Astrocyte (in vitro differentiated cells and primary cell): ENCODE data around the gene ZNF669. TPM values are rescaled to one million over a fixed set of nuclear protein-coding genes. Genes with fewer than 3 reads are reported as not detected.

Experiments
- DNase-seq: peaks from one replicate; pipeline ENCODE4 v3.0.0-alpha.2; 2010; ENCODE audit warnings: low read depth
- FAIRE-seq: peaks from 2 replicates; lab custom pipeline; 2011; peaks lifted over from hg19 to GRCh38; lab: Jason Lieb, UNC
- H2AFZ ChIP-seq: 2 replicates; pipeline ENCODE4 v1.6.0; 2012; ENCODE audit warnings: low read depth, low read length, inconsistent platforms
- H3K27ac ChIP-seq: 2 replicates; pipeline ENCODE4 v1.5.1; 2011; ENCODE audit warnings: low read depth, low read length, inconsistent platforms
- H3K27me3 ChIP-seq: 2 replicates; pipeline ENCODE4 v1.6.0; 2011; ENCODE audit warnings: low read length, inconsistent platforms; ENCODE audit not compliant: insufficient read depth
- H3K36me3 ChIP-seq: 2 replicates; pipeline ENCODE4 v1.5.1; 2011; ENCODE audit warnings: low read length, inconsistent platforms; ENCODE audit not compliant: insufficient read depth
- H3K4me1 ChIP-seq: 2 replicates; pipeline ENCODE4 v1.5.1; 2011; ENCODE audit warnings: low read length, inconsistent platforms; ENCODE audit not compliant: insufficient read depth
- H3K4me2 ChIP-seq: 2 replicates; pipeline ENCODE4 v1.6.0; 2012; ENCODE audit warnings: low read length, inconsistent platforms
- H3K4me3 ChIP-seq: 2 replicates; pipeline ENCODE4 v1.5.1; 2011; ENCODE audit warnings: low read depth, mild to moderate bottlenecking, low read length, inconsistent platforms; ENCODE audit not compliant: insufficient read depth
- H3K79me2 ChIP-seq: 2 replicates; pipeline ENCODE4 v1.6.0; 2012; ENCODE audit warnings: mild to moderate bottlenecking, low read length, inconsistent platforms; ENCODE audit not compliant: insufficient read depth
- H3K9ac ChIP-seq: 2 replicates; pipeline ENCODE4 v1.6.0; 2012; ENCODE audit warnings: mild to moderate bottlenecking, low read length, inconsistent platforms
- H3K9me3 ChIP-seq: 2 replicates; pipeline ENCODE4 v1.5.1; 2012; ENCODE audit warnings: low read depth, mild to moderate bottlenecking, low read length, inconsistent platforms; ENCODE audit not compliant: insufficient read depth
- H4K20me1 ChIP-seq: 2 replicates; pipeline ENCODE4 v1.6.0; 2012; ENCODE audit warnings: low read length, inconsistent platforms; ENCODE audit not compliant: insufficient read depth
- H3K27ac Mint-ChIP-seq: one replicate; pipeline ENCODE4 v1.8.0; 2021; ENCODE audit warnings: mild to moderate bottlenecking, mixed read lengths; ENCODE audit not compliant: unreplicated experiment
- H3K27me3 Mint-ChIP-seq: one replicate; pipeline ENCODE4 v1.8.0; 2021; ENCODE audit warnings: low read depth, mixed read lengths; ENCODE audit not compliant: unreplicated experiment
- H3K36me3 Mint-ChIP-seq: one replicate; pipeline ENCODE4 v1.8.0; 2021; ENCODE audit warnings: low read depth, mixed read lengths; ENCODE audit not compliant: unreplicated experiment
- H3K4me1 Mint-ChIP-seq: one replicate; pipeline ENCODE4 v1.8.0; 2021; ENCODE audit warnings: low read depth, mixed read lengths; ENCODE audit not compliant: unreplicated experiment
- H3K4me3 Mint-ChIP-seq: one replicate; pipeline ENCODE4 v1.8.0; 2021; ENCODE audit warnings: mild to moderate bottlenecking, moderate library complexity, mixed read lengths; ENCODE audit not compliant: unreplicated experiment
- H3K9me3 Mint-ChIP-seq: one replicate; pipeline ENCODE4 v1.8.0; 2021; ENCODE audit warnings: mild to moderate bottlenecking, mixed read lengths; ENCODE audit not compliant: unreplicated experiment
- EZH2 ChIP-seq: IDR thresholded peaks from 2 replicates; pipeline ENCODE4 v1.6.1; 2012; ENCODE audit warnings: mild to moderate bottlenecking, low read length, inconsistent platforms; ENCODE audit not compliant: insufficient read depth
- total RNA-seq: library from RNA; stranded (reverse); gene quantifications from 2 replicates; pipeline ENCODE4 v1.2.1, GENCODE V29; 2021
- TF ChIP-seq, protein P1 (sequence below): IDR thresholded peaks from 2 replicates; pipeline ENCODE4 v1.5.1; 2011; ENCODE audit warnings: low read depth, mild to moderate bottlenecking, inconsistent platforms, low read length, moderate library complexity; ENCODE audit not compliant: insufficient read depth

The ZNF669 gene
- total RNA-seq, 1 donor from 2014 or later = 9.4 TPM

- H4K20me1 ChIP-seq = no peaks in the 10 kb centered on the region
- H3K27ac ChIP-seq = peak overlapping the region; percentile 12
- H3K4me2 ChIP-seq = peak overlapping the region; percentile 92
- Mint-ChIP-seq H3K27ac (peak overlapping the region; percentile 50), H3K4me1 (peaks cover 7% of the 10 kb centered on the region), H3K36me3 (peaks cover 8% of the 10 kb centered on the region), H3K9me3 (peaks cover 14% of the 10 kb centered on the region), H3K4me3 (peak overlapping the region; percentile 85), H3K27me3 (peaks cover 3% of the 10 kb centered on the region)
- FAIRE-seq (no peak), DNase-seq (peak; percentile 42)
- H3K9me3 ChIP-seq = no peaks in the 10 kb centered on the region
- peaks cover 8% of the 10 kb centered on the region for H3K4me1 ChIP-seq
- peak overlapping the region; percentile 96 for H2AFZ ChIP-seq
- TF ChIP-seq EZH2 = no peak
- TF ChIP-seq, protein P1, sequence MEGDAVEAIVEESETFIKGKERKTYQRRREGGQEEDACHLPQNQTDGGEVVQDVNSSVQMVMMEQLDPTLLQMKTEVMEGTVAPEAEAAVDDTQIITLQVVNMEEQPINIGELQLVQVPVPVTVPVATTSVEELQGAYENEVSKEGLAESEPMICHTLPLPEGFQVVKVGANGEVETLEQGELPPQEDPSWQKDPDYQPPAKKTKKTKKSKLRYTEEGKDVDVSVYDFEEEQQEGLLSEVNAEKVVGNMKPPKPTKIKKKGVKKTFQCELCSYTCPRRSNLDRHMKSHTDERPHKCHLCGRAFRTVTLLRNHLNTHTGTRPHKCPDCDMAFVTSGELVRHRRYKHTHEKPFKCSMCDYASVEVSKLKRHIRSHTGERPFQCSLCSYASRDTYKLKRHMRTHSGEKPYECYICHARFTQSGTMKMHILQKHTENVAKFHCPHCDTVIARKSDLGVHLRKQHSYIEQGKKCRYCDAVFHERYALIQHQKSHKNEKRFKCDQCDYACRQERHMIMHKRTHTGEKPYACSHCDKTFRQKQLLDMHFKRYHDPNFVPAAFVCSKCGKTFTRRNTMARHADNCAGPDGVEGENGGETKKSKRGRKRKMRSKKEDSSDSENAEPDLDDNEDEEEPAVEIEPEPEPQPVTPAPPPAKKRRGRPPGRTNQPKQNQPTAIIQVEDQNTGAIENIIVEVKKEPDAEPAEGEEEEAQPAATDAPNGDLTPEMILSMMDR = no peak
- H3K36me3 ChIP-seq = no peaks in the 10 kb centered on the region
- H3K9ac ChIP-seq = peak overlapping the region; percentile 71
- no peaks in the 10 kb centered on the region for H3K79me2 ChIP-seq
- H3K4me3 ChIP-seq = peak overlapping the region; percentile 58
- H3K27me3 ChIP-seq = no peaks in the 10 kb centered on the region
Observed at GRCh38 chr1:247110627-247111258, 6.6 kb upstream of the ZNF669 start.

GRCh38 chr1:247107694-247108093 lies 3.5 kb upstream of the ZNF669 start:
- DNase-seq = no peak
- Mint-ChIP-seq H3K9me3 (peaks cover 14% of the 10 kb centered on the region), H3K27me3 (no peaks in the 10 kb centered on the region), H3K4me1 (peaks cover 3% of the 10 kb centered on the region), H3K36me3 (peaks cover 15% of the 10 kb centered on the region), H3K27ac (no peak overlapping the region), H3K4me3 (no peak overlapping the region)
- Histone ChIP-seq H3K79me2 (peaks cover 15% of the 10 kb centered on the region), H3K4me1 (peaks cover 8% of the 10 kb centered on the region), H3K27me3 (no peaks in the 10 kb centered on the region), H4K20me1 (peaks cover 5% of the 10 kb centered on the region), H3K36me3 (no peaks in the 10 kb centered on the region), H2AFZ (no peak overlapping the region), H3K9ac (no peak overlapping the region), H3K27ac (no peak overlapping the region), H3K9me3 (no peaks in the 10 kb centered on the region), H3K4me3 (no peak overlapping the region), H3K4me2 (no peak overlapping the region)
- FAIRE-seq = no peak
- TF ChIP-seq, protein P1 = no peak
- TF ChIP-seq EZH2 = no peak

DNA sequence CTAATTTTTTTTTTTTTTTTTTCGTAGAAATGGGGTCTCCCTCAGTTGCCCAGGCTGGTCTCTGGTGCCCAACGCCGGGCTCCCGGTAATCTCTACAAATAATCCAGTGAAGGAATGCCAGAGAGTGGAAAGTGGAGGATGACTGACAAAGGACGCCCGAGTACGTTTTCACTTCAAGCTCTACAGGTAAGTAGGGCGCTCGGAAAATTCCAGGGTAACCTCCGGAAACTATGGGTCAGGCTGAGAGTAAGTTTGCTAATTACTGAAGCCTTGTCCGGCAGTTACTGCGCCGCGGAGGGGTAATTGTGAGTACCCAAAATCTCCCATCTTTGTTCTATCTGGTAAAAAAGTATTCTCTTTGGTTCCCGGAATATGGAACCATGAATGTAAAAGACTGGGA lies 1.8 kb upstream of the ZNF669 start:
- H3K27ac Mint-ChIP-seq = no peak overlapping the region
- H3K27ac ChIP-seq = no peak overlapping the region
- no peaks in the 10 kb centered on the region for H3K4me1 ChIP-seq
- H3K9me3 Mint-ChIP-seq = peaks cover 29% of the 10 kb centered on the region
- H3K27me3 ChIP-seq = no peaks in the 10 kb centered on the region
- peaks cover 15% of the 10 kb centered on the region for H3K9me3 ChIP-seq
- FAIRE-seq (no peak), DNase-seq (no peak)
- H3K36me3 ChIP-seq = peaks cover 11% of the 10 kb centered on the region
- no peaks in the 10 kb centered on the region for H3K27me3 Mint-ChIP-seq
- H3K4me3 Mint-ChIP-seq = no peak overlapping the region
- no peak overlapping the region for H2AFZ ChIP-seq
- no peak overlapping the region for H3K4me2 ChIP-seq
- H3K79me2 ChIP-seq = peaks cover 32% of the 10 kb centered on the region
- H4K20me1 ChIP-seq = peaks cover 13% of the 10 kb centered on the region
- no peak overlapping the region for H3K9ac ChIP-seq
- H3K4me3 ChIP-seq = no peak overlapping the region
- TF ChIP-seq, protein P1 = no peak
- TF ChIP-seq EZH2 = no peak
- H3K36me3 Mint-ChIP-seq = peaks cover 31% of the 10 kb centered on the region
- peaks cover 2% of the 10 kb centered on the region for H3K4me1 Mint-ChIP-seq
